PFSK-1 (cell line): Measurements from ENCODE around the gene SDS.

Experiments
- SIN3A ChIP-seq: IDR thresholded peaks from 2 replicates; pipeline ENCODE4 v1.6.1; 2012; ENCODE audit warnings: mild to moderate bottlenecking, low read length, moderate library complexity, borderline replicate concordance; ENCODE audit not compliant: insufficient read depth
- TAF1 ChIP-seq: IDR thresholded peaks from 2 replicates; pipeline ENCODE4 v1.6.1; 2012; ENCODE audit warnings: low read length, control low read depth, borderline replicate concordance; ENCODE audit not compliant: insufficient read depth

GRCh38 chr12:113407931-113408600, 4.4 kb upstream of the SDS start:
- no peak for TF ChIP-seq TAF1
- no peak for TF ChIP-seq SIN3A
